ENCODE data around the gene CREB3L4.

DNA sequence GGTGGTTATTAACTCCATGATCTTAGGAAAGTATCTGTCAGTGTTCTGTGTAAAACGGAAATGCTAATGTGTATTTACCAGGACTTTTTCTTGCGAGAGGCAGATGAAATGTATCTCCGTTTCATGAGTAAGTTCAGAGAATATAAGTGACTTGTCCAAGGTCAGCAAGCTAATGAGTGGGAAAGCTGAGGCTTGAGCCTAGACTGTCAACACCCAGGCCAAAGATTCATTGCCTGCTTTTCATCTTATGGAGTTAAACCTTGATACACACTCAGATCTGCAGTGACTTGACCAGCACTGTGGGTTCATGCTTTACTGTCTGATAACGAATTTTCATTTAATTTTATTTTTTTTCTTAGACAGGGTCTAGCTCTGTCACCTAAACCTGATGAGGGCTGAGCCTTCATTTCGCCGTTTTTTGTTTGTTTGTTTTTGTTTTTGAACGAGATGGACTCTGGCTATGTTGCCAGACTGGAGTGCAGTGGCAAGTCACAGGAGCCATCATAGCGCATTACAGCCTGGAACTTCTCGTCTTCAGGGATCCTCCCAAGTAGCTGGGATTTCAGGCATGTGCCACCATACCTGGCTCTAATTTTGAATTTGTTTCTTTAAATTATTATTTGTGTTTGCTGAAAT is 10.7 kb downstream of the CREB3L4 start:
- TF ChIP-seq PHF8 (IDR thresholded peaks at IDR 0.05; ENCODE audit: borderline replicate concordance, low read depth) (no peak), POLR2A (IDR thresholded peaks at IDR 0.05; ENCODE audit: low read length) (no peak), ESRRA (IDR thresholded peaks at IDR 0.05; ENCODE audit: borderline replicate concordance, low read length) (no peak), RFX5 (IDR thresholded peaks at IDR 0.05) (no peak), GATA3 (IDR thresholded peaks at IDR 0.05; ENCODE audit: borderline replicate concordance) (no peak)
- TF ChIP-seq, protein P1, sequence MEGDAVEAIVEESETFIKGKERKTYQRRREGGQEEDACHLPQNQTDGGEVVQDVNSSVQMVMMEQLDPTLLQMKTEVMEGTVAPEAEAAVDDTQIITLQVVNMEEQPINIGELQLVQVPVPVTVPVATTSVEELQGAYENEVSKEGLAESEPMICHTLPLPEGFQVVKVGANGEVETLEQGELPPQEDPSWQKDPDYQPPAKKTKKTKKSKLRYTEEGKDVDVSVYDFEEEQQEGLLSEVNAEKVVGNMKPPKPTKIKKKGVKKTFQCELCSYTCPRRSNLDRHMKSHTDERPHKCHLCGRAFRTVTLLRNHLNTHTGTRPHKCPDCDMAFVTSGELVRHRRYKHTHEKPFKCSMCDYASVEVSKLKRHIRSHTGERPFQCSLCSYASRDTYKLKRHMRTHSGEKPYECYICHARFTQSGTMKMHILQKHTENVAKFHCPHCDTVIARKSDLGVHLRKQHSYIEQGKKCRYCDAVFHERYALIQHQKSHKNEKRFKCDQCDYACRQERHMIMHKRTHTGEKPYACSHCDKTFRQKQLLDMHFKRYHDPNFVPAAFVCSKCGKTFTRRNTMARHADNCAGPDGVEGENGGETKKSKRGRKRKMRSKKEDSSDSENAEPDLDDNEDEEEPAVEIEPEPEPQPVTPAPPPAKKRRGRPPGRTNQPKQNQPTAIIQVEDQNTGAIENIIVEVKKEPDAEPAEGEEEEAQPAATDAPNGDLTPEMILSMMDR (IDR thresholded peaks at IDR 0.05): no peak
- TF ChIP-seq, protein P2, sequence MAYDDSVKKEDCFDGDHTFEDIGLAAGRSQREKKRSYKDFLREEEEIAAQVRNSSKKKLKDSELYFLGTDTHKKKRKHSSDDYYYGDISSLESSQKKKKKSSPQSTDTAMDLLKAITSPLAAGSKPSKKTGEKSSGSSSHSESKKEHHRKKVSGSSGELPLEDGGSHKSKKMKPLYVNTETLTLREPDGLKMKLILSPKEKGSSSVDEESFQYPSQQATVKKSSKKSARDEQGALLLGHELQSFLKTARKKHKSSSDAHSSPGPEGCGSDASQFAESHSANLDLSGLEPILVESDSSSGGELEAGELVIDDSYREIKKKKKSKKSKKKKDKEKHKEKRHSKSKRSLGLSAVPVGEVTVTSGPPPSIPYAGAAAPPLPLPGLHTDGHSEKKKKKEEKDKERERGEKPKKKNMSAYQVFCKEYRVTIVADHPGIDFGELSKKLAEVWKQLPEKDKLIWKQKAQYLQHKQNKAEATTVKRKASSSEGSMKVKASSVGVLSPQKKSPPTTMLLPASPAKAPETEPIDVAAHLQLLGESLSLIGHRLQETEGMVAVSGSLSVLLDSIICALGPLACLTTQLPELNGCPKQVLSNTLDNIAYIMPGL (CRISPR knock-in tag; IDR thresholded peaks at IDR 0.05; ENCODE audit: borderline replicate concordance): no peak
- TF ChIP-seq, protein P3, sequence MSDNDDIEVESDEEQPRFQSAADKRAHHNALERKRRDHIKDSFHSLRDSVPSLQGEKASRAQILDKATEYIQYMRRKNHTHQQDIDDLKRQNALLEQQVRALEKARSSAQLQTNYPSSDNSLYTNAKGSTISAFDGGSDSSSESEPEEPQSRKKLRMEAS (IDR thresholded peaks at IDR 0.05): no peak
